Adipose tissue (tissue), 3 donors: Measurements from ENCODE around the gene DHX38. TPM values are rescaled to one million over a fixed set of nuclear protein-coding genes. Genes with fewer than 3 reads are reported as not detected.
"Not testable (repeated sequence)": the region's sequence is repeated elsewhere in the genome, so short reads cannot be mapped to it uniquely, and the experiment has no call there.

Source experiments
- H3K27ac ChIP-seq: one replicate; pipeline ENCODE4 v1.5.1; 2013; ENCODE audit warnings: low read depth, low read length
- WGBS, 3 donors: extraction: QIAGEN DNeasy Blood & Tissue Kit; methylation state at CpG; one replicate each; pipeline ENCODE4 v1.1.7; 2013; 5-methylcytosine and 5-hydroxymethylcytosine counted together
- polyA plus RNA-seq, 3 donors: library from polyadenylated mRNA; stranded (reverse); fragments of 200-250 nt; gene quantifications; one replicate each; pipeline ENCODE4 v1.2.3, GENCODE V29; 2013
- donor health status: healthy with polysubstance abuse.
- donor health status: Bipolar disorder and iron deficiency.
- donor health status: healthy.

DHX38 gene
- polyA plus RNA-seq, 3 donors: 17.8 to 46.7 (median 42.2) TPM

GRCh38 chr16:72075067-72075466 is 18.6 kb upstream of the DHX38 start:
- 25 to 55% (median 42%) methylated on average over 1 to 2 of the region's 6 CpGs for WGBS, 3 donors
- H3K27ac ChIP-seq: not testable (repeated sequence)

- not testable (repeated sequence) for H3K27ac ChIP-seq
- WGBS, 3 donors: 94 to 100% (median 99%) methylated on average over 2 of the region's 5 CpGs
Observed at GRCh38 chr16:72076991-72077706, 16.5 kb upstream of the DHX38 start.

GRCh38 chr16:72083778-72084404 is 9.8 kb upstream of the DHX38 start:
- 44 to 63% (median 61%) methylated on average over 3 of the region's 3 CpGs for WGBS, 3 donors
- no peak overlapping the region for H3K27ac ChIP-seq

GRCh38 chr16:72084445-72084844 is 9.2 kb upstream of the DHX38 start:
- WGBS, 3 donors: 97 to 99% (median 98%) methylated on average over 10 of the region's 10 CpGs
- H3K27ac ChIP-seq: no peak overlapping the region

GRCh38 chr16:72085002-72085401 is 8.6 kb upstream of the DHX38 start:
- H3K27ac ChIP-seq: no peak overlapping the region
- 81 to 92% (median 90%) methylated on average over 2 of the region's 2 CpGs for WGBS, 3 donors

- H3K27ac ChIP-seq: no peak overlapping the region
- 65 to 87% (median 77%) methylated on average over 3 of the region's 3 CpGs for WGBS, 3 donors
Observed at GRCh38 chr16:72091217-72091616, 2.4 kb upstream of the DHX38 start.

- H3K27ac ChIP-seq: no peak overlapping the region
- 1% methylated on average over 22 of the region's 22 CpGs for WGBS, 3 donors
Observed at GRCh38 chr16:72092832-72093447, 707 bp upstream of the DHX38 start.

GRCh38 chr16:72094266-72094610 is 591 bp downstream of the DHX38 start:
- no peak overlapping the region for H3K27ac ChIP-seq
- 2 to 3% (median 2%) methylated on average over 11 of the region's 11 CpGs for WGBS, 3 donors

- H3K27ac ChIP-seq: no peak overlapping the region
- 76 to 84% (median 84%) methylated on average over 15 of the region's 15 CpGs for WGBS, 3 donors
Observed at GRCh38 chr16:72098936-72099335, 5.3 kb downstream of the DHX38 start.

- no peak overlapping the region for H3K27ac ChIP-seq
- 55 to 71% (median 68%) methylated on average over 12 of the region's 12 CpGs for WGBS, 3 donors
Observed at GRCh38 chr16:72099377-72099818, 5.8 kb downstream of the DHX38 start.

GRCh38 chr16:72101195-72101594 is 7.5 kb downstream of the DHX38 start:
- H3K27ac ChIP-seq: no peak overlapping the region
- 56 to 84% (median 80%) methylated on average over 10 of the region's 10 CpGs for WGBS, 3 donors

- 94 to 96% (median 94%) methylated on average over 9 of the region's 9 CpGs for WGBS, 3 donors
- H3K27ac ChIP-seq: no peak overlapping the region
Observed at GRCh38 chr16:72104905-72105304, 11.3 kb downstream of the DHX38 start.

- WGBS, 3 donors: 97 to 98% (median 97%) methylated on average over 12 of the region's 12 CpGs
- no peak overlapping the region for H3K27ac ChIP-seq
Observed at GRCh38 chr16:72105978-72106377, 12.3 kb downstream of the DHX38 start.

GRCh38 chr16:72107371-72107770 is 13.7 kb downstream of the DHX38 start:
- 93 to 97% (median 93%) methylated on average over 17 of the region's 17 CpGs for WGBS, 3 donors

GRCh38 chr16:72108353-72109102 is 14.9 kb downstream of the DHX38 start:
- no peak overlapping the region for H3K27ac ChIP-seq
- whole genome bisulfite sequencing, 3 donors: 82 to 91% (median 89%) methylated on average over 16 of the region's 16 CpGs

More at GRCh38 chr16:72107371-72107770, 13.7 kb downstream of the DHX38 start:
- no peak overlapping the region for H3K27ac ChIP-seq

GRCh38 chr16:72109300-72109699 is 15.7 kb downstream of the DHX38 start:
- no peak overlapping the region for H3K27ac ChIP-seq
- WGBS, 3 donors: 95 to 99% (median 98%) methylated on average over 12 of the region's 12 CpGs

GRCh38 chr16:72109966-72110530 is 16.4 kb downstream of the DHX38 start:
- 84 to 93% (median 89%) methylated on average over 12 of the region's 12 CpGs for WGBS, 3 donors
- no peak overlapping the region for H3K27ac ChIP-seq
